Measurements from ENCODE around the gene EDA2R. TPM values are rescaled to one million over a fixed set of nuclear protein-coding genes. Genes with fewer than 3 reads are reported as not detected.

Gene EDA2R
- total RNA-seq, 1 donor from 2014 or later = 8.0 TPM

- Histone ChIP-seq H2AFZ (replicated peaks) (no peak overlapping the region), H3K4me3 (no peak overlapping the region), H3K27me3 (no peaks in the 10 kb centered on the region), H3K9me3 (ENCODE audit: low read depth) (no peaks in the 10 kb centered on the region), H3K79me2 (ENCODE audit: low read depth) (peaks cover 15% of the 10 kb centered on the region), H3F3A (ENCODE audit: low read depth) (peaks cover 6% of the 10 kb centered on the region), H3K27ac (no peak overlapping the region), H3K36me3 (no peaks in the 10 kb centered on the region), H4K20me1 (ENCODE audit: low read depth) (no peaks in the 10 kb centered on the region), H3K4me2 (no peak overlapping the region), H3K9ac (no peak overlapping the region), H3K4me1 (peaks cover 10% of the 10 kb centered on the region)
- Mint-ChIP-seq H3K27ac (no peak overlapping the region), H3K36me3 (no peaks in the 10 kb centered on the region), H3K4me1 (peaks cover 9% of the 10 kb centered on the region), H3K4me3 (no peak overlapping the region), H3K27me3 (ENCODE audit: insufficient read depth, low read depth) (peaks cover 2% of the 10 kb centered on the region), H3K9me3 (no peaks in the 10 kb centered on the region)
- no peak for DNase-seq (ENCODE audit: low spot score)
- TF ChIP-seq CTCF (IDR thresholded peaks at IDR 0.05) (no peak), EZH2 (IDR thresholded peaks at IDR 0.05) (no peak)
Measured at GRCh38 chrX:66635360-66635759, 3.5 kb downstream of the EDA2R start.

- H3K4me1 Mint-ChIP-seq = peaks cover 4% of the 10 kb centered on the region
- H3K4me3 Mint-ChIP-seq = no peak overlapping the region
- Histone ChIP-seq H3K27me3 (no peaks in the 10 kb centered on the region), H3K27ac (no peak overlapping the region), H3K79me2 (ENCODE audit: low read depth) (peaks cover 19% of the 10 kb centered on the region), H3K4me1 (peaks cover 5% of the 10 kb centered on the region), H3F3A (ENCODE audit: low read depth) (peaks cover 3% of the 10 kb centered on the region), H3K9me3 (ENCODE audit: low read depth) (no peaks in the 10 kb centered on the region), H3K4me3 (no peak overlapping the region), H3K9ac (no peak overlapping the region), H3K4me2 (no peak overlapping the region), H3K36me3 (no peaks in the 10 kb centered on the region), H2AFZ (replicated peaks) (no peak overlapping the region), H4K20me1 (ENCODE audit: low read depth) (no peaks in the 10 kb centered on the region)
- H3K27me3 Mint-ChIP-seq (ENCODE audit: insufficient read depth, low read depth) = peaks cover 4% of the 10 kb centered on the region
- H3K27ac Mint-ChIP-seq = no peak overlapping the region
- TF ChIP-seq EZH2 (IDR thresholded peaks at IDR 0.05) = no peak
- TF ChIP-seq CTCF (IDR thresholded peaks at IDR 0.05) = no peak
- TF ChIP-seq EZH2phosphoT487 (IDR thresholded peaks at IDR 0.05) = no peak
- no peaks in the 10 kb centered on the region for H3K36me3 Mint-ChIP-seq
- no peak for DNase-seq (ENCODE audit: low spot score)
- peaks cover 3% of the 10 kb centered on the region for H3K9me3 Mint-ChIP-seq
Measured at GRCh38 chrX:66634272-66634671, 4.6 kb downstream of the EDA2R start.

- no peak overlapping the region for H3K4me3 Mint-ChIP-seq
- no peak overlapping the region for H3K27ac Mint-ChIP-seq
- peaks cover 8% of the 10 kb centered on the region for H3K9me3 Mint-ChIP-seq
- Histone ChIP-seq H2AFZ (replicated peaks) (no peak overlapping the region), H3K4me1 (peaks cover 5% of the 10 kb centered on the region), H3K4me2 (no peak overlapping the region), H3K79me2 (ENCODE audit: low read depth) (peaks cover 26% of the 10 kb centered on the region), H3K9ac (no peak overlapping the region), H3K36me3 (no peaks in the 10 kb centered on the region), H3K9me3 (ENCODE audit: low read depth) (no peaks in the 10 kb centered on the region), H3F3A (ENCODE audit: low read depth) (peaks cover 3% of the 10 kb centered on the region), H3K27me3 (no peaks in the 10 kb centered on the region), H4K20me1 (ENCODE audit: low read depth) (no peaks in the 10 kb centered on the region), H3K27ac (no peak overlapping the region), H3K4me3 (no peak overlapping the region)
- H3K27me3 Mint-ChIP-seq (ENCODE audit: insufficient read depth, low read depth) = peaks cover 3% of the 10 kb centered on the region
- peaks cover 2% of the 10 kb centered on the region for H3K4me1 Mint-ChIP-seq
- DNase-seq (ENCODE audit: low spot score) = no peak
- TF ChIP-seq EZH2 (IDR thresholded peaks at IDR 0.05) (no peak), EZH2phosphoT487 (IDR thresholded peaks at IDR 0.05) (no peak), CTCF (IDR thresholded peaks at IDR 0.05) (no peak)
- no peaks in the 10 kb centered on the region for H3K36me3 Mint-ChIP-seq
Measured at GRCh38 chrX:66633541-66633940, 5.3 kb downstream of the EDA2R start.

Data from neural progenitor cell (in vitro differentiated cells).